HG02763 (cell line): Measurements from ENCODE around the gene REV3L.
"Not testable (repeated sequence)": the region's sequence is repeated elsewhere in the genome, so short reads cannot be mapped to it uniquely, and the experiment has no call there.

Experiments
- ATAC-seq: cut with Tn5 transposase; IDR thresholded peaks from one replicate; pipeline ENCODE4 v1.9.1; 2021; ENCODE audit warnings: mild to moderate bottlenecking, moderate library complexity; ENCODE audit not compliant: unreplicated experiment

Gene REV3L

DNA sequence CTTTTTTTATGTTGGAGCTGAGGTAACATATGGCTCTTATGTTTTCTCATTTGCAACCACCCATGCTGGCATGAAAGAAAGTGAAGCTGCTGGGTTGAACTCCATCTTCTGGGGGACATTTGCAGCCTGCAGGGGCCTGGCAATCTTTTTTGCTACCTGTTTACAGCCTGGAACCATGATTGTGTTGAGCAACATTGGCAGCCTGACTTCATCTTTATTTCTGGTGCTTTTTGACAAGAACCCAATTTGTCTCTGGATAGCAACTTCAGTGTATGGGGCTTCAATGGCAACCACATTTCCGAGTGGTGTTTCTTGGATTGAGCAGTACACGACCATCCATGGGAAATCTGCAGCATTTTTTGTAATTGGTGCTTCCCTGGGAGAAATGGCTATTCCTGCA lies 216.7 kb downstream of the REV3L start:
- ATAC-seq, result no peak

DNA sequence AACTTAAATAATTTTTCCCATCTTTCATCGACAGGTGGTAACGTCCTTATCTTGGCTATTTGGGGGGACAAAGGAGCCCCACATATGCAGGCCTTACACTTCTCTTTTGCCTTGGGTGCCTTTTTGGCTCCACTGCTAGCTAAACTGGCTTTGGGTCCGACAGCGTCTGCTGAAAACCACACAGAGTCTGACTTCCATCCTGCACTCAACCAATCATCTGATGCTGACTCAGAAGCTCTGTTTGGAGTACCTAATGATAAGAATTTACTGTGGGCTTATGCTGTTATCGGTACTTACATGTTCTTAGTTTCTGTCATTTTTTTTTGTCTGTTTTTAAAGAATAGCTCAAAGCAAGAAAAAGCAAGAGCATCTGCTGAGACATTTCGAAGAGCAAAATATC lies 217.2 kb downstream of the REV3L start:
- no peak for ATAC-seq

DNA sequence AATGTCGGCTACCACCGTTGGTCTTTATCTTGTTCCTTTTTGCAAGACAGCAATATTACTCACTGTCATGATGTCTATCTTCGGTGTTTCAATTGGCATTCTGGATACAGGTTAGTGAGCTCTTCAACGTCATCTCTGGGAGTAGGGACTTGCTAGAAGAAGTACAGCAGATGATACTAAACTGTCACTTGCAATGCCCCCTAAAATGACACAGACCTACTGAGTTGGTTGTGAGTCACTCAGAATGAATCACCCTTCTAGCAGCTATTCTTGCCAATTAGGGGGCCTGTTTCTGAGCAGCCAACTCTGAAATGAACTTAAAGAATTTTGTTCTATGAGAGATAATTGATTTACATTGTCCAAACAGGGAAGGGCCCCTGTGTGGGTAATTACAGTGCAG lies 219.2 kb downstream of the REV3L start:
- ATAC-seq, result no peak

DNA sequence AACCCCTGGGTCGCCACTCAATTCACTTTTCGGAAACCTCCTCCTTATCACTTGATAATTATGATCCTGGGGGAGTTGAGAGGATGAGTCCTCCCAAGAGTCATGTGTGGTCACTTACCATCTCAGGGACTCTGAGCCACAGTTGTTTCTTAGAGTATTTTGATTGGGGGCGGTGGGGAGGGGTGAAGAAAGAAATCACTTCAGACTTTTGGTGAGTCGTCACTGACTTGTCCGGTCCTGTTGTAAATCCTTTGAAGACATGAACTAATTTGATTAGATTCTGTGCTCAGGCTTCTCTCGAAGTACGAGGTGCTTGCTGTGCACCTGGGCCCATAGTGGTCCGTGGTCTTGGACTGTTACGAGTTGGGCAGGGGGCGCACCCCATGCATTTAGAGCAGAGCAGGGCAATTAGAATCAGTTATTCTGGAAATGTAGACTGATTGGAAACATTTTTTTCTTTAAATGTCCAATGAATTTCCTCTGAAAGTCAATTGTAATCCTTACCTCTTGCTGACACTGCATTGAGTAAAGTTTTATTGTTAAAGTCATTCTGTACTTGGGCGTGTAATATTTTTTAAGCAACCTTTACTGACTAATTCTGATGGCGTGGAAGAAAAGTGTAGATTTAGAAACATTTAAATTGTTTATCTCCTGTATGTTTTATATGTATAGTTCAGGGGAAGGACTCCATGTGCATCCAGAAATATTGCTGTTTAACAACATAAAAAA lies 222.3 kb downstream of the REV3L start:
- no peak for ATAC-seq

DNA sequence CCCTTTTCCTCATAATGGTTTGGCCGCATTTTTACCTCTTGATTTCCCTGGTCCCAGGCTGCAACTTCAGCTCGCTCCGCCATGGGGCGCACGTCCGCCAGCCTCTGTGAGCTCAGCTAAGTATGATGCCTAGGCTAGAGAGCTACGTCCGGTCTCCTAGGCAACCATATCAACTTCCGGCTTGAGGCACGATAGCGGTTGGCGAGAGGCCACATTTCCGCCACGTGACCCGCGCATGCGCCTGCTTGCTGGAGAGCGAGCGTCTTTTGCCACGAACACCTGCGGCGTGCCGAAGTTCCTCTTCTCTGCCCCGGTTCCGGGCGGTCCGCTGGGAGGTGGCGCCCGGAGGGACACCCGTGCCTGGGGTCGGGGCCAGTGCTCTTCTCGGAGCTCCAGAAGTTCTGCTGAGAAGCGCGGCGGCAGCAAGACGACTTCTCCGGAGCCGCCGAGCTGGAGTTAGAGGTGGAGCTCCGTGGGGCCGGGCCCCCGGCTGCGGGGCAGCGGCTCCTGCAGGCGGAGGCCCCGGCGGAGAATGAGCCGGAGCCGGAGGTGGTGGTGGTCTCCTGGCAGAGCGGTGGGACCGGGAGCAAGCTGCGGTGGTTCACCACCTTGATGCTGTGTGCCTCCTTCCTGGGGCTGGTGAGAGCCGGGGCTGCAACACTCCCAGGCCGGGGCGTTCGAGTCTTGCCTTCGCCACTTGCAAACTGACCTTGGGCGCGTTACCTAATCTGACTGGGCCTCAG lies 223.8 kb downstream of the REV3L start:
- peak; percentile 99 for ATAC-seq

DNA sequence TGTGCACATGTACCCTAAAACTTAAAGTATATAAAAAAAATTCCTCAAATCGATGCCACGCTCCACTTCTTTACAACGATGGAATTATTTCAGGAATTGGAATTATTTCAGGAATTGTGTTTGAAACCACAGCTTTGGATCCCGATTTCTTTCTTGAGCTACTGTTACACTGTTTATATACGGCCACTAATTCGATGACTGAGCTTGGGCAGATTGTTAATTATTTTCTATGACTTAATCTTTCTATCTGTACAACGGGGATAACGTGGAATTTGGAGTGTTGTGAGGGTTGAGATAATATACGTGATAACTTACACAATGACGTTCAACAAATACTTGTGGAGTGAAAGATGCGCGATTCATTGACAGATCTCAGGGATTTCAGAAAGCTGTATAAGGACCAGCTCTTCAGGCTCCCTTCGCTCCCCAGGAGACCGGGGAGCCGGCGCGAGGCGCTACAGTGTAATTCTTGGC lies 224.4 kb downstream of the REV3L start:
- no peak for ATAC-seq

DNA sequence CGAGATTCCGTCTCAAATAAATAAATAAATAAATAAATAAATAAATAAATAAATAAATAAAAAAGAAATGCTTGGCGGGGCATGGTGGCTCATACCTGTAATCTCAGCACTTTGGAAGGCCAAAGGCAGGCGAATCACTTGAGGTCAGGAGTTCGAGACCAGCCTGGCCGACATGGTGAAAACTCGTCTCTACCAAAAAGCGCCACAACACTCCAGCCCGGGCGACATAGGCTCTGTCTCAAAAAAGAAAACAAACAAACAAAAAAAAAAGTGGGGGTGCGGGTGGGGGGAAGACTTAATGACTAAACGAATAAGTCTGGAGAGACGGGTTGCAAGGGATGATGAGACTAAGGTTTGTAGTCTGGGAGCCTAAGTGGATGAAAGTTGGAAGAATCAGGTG lies 225.0 kb downstream of the REV3L start:
- no peak for ATAC-seq

DNA sequence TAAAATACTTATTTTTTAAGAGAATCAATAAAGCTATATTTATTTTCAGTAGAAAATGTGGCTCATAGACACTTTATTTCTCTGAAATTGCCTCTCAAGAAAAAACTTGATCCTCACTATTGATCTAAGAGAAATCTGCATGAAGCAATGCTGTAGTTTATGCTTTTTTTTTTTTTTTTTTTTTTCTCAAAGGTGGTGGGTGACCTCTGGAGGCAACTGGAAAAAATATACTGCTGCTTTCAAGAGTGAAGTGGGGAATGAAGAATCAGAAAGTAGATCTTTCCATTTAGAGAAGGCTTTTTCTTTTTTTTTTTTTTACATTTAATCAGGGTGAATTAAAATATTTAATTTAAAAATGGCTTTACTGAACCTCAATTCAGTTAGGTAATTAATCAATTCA lies 226.4 kb downstream of the REV3L start:
- ATAC-seq, result no peak

DNA sequence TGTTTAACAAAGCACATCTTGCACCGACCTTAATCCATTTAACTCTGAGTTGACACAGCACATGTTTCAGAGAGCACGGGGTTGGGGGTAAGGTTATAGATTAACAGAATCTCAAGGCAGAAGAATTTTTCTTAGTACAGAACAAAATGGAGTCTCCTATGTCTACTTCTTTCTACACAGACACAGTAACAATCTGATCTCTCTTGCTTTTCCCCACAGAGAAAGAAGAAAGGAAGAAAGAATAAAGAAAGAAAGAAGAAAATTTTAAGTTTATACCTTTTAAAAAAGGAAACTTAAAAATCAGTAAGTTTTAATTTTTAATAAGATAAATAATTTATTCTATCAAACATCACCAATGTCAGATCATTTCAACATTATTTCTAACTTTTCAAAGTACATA lies 227.2 kb downstream of the REV3L start:
- not testable (repeated sequence) for ATAC-seq

DNA sequence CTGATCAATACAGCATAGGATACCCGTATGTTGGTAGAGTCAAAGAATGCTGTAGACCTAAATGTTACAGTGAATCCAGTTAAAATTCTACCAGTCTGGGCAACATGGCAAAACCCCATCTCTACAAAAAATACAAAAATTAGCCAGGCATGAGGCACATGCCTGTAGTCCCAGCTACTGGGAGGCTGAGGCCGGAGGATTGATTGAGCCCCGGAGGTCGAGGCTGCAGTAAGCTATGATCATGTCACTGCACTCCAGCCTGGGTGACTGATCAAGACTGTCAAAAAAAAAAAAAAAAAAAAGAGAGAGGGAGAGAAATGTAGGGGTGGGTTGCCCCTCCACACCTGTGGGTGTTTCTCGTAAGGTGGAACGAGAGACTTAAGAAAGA lies 228.2 kb downstream of the REV3L start:
- ATAC-seq, result no peak

DNA sequence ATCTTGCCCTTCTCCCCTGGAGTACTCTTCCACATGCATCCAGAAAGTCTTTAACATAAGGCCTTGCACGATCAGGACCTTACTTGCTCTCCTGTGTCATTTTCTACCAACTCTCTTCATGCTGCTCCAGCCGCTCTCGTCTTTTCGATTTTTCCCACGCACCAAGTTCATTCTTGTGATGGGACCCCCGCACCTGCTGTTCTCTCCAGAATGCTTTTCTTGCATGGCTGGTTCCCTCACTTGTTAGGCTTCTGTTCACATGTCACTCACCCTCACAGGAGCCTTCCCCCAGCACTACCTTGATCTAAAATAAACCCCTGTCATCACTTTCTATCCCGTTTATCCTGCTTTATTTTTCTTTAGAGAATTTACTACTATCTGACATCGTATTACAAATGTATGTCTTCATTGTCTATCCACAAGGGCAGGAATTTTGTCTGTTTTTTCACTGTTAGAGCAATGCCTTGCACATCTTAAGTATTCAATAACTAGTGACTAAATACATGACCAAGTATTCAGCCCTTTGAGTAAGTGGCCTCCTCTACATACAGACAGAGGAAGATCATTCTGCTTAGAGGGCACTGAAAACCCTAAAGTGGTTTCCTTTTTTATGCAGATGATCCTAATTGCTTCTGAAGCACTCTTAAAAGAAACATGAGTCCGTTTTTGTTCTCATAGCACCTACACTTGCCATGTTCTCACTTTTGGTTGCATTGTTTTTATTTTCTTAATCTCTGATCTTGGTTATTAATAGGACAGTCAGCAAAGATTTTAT lies 228.8 kb downstream of the REV3L start:
- no peak for ATAC-seq

DNA sequence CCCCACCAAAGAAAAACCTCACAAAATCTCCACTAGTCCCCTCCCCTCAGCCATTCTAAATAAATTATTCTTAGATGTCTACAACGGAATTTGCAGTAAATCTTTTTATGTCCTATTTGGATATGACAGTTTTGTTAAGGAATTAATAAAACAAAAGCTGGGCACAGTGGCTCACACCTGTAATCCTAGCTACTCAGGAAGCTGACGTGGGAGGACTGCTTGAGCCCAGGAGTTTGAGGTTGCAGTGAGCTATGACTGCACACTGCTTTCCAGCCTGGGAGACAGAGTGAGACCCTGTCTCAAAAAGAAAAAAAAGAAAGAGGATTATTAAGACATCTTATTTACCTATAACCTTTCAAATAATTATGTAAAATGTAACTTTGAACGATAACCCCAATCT lies 230.3 kb downstream of the REV3L start:
- no peak for ATAC-seq

DNA sequence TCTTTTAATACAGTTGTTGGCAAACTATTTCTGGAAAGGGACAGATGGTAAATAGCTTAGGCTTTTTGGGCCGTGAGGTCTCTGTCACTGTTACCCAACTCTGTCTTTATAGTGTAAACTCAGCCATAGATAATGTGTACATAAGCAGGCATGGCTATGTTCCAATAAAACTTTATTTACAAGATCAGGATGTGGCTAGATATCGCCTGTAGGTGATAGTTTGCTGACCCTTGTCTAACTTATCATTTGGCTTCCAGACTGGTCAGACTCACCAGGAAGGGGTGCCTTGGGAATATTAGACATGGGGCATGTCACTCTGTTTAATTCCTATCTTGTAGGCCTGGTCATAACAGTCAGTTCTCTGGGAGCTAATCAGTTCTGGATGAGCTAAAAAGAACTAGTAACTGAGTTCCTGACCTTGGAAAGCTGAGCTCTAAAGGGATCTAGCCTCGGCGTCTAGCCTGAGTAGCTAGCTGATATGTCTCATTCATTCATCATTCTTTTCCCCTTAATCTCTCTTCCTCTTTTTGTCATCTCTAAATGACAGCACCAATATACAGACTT lies 232.1 kb downstream of the REV3L start:
- ATAC-seq, result no peak
